AG04450 (cell line): ENCODE data around the gene KCTD16. TPM values are rescaled to one million over a fixed set of nuclear protein-coding genes. Genes with fewer than 3 reads are reported as not detected.

ENCODE experiments used
- CTCF ChIA-PET: fragments of 300-600, 350-600 bp; formaldehyde crosslinking; extraction: SDS; loops from one replicate; lab custom pipeline; 2022; ENCODE audit warnings: antibody characterized with exemption, inconsistent platforms; lab: Charles Lee
- POLR2A ChIA-PET: fragments of 350-600 bp; formaldehyde crosslinking; extraction: SDS; loops from one replicate; lab custom pipeline; 2021; ENCODE audit warnings: antibody characterized with exemption, inconsistent platforms; lab: Yijun Ruan, JAX
- DNase-seq: peaks from one replicate; pipeline ENCODE4 v3.0.0-alpha.2; 2011; ENCODE audit warnings: low read depth, low spot score
- H3K27ac ChIP-seq: one replicate; pipeline ENCODE4 v1.5.1; 2012; ENCODE audit warnings: low read depth, low read length, control low read depth
- H3K27me3 ChIP-seq: one replicate; pipeline ENCODE4 v1.6.0; 2012; ENCODE audit warnings: low read length; ENCODE audit not compliant: control insufficient read depth, insufficient read depth
- H3K4me3 ChIP-seq: 2 replicates; pipeline ENCODE4 v1.5.1; 2011; ENCODE audit warnings: mild to moderate bottlenecking, low read depth, low read length, control low read depth
- H3K9me3 ChIP-seq: 2 replicates; pipeline ENCODE4 v1.5.1; 2012; ENCODE audit warnings: low read length; ENCODE audit not compliant: control insufficient read depth, insufficient read depth
- polyA plus RNA-seq: library from polyadenylated mRNA; depleted of rRNA; stranded (reverse); fragments of >200 nt; gene quantifications from 2 replicates; pipeline ENCODE4 v1.2.3, GENCODE V29; 2011
- TF ChIP-seq, protein P1 (sequence below): IDR thresholded peaks from 2 replicates; pipeline ENCODE4 v1.5.1; 2011; ENCODE audit warnings: low read depth, low read length, control low read depth, inconsistent platforms

Gene KCTD16
- polyA plus RNA-seq, 1 experiment, result 0.38 TPM

- peaks cover 2% of the 10 kb centered on the region for H3K27me3 ChIP-seq
- TF ChIP-seq, protein P1, sequence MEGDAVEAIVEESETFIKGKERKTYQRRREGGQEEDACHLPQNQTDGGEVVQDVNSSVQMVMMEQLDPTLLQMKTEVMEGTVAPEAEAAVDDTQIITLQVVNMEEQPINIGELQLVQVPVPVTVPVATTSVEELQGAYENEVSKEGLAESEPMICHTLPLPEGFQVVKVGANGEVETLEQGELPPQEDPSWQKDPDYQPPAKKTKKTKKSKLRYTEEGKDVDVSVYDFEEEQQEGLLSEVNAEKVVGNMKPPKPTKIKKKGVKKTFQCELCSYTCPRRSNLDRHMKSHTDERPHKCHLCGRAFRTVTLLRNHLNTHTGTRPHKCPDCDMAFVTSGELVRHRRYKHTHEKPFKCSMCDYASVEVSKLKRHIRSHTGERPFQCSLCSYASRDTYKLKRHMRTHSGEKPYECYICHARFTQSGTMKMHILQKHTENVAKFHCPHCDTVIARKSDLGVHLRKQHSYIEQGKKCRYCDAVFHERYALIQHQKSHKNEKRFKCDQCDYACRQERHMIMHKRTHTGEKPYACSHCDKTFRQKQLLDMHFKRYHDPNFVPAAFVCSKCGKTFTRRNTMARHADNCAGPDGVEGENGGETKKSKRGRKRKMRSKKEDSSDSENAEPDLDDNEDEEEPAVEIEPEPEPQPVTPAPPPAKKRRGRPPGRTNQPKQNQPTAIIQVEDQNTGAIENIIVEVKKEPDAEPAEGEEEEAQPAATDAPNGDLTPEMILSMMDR, result no peak
- DNase-seq, result no peak
- ChIA-PET POLR2A (no interaction called here), CTCF (no interaction called here)
- no peak overlapping the region for H3K4me3 ChIP-seq
- H3K9me3 ChIP-seq, result no peaks in the 10 kb centered on the region
- H3K27ac ChIP-seq, result no peak overlapping the region
Observed at GRCh38 chr5:144230806-144231205, 60.1 kb downstream of the KCTD16 start.

GRCh38 chr5:144232285-144232684, 61.6 kb downstream of the KCTD16 start:
- Histone ChIP-seq H3K27ac (no peak overlapping the region), H3K9me3 (no peaks in the 10 kb centered on the region), H3K27me3 (no peaks in the 10 kb centered on the region), H3K4me3 (no peak overlapping the region)
- DNase-seq, result no peak
- TF ChIP-seq, protein P1, result no peak
- ChIA-PET CTCF (no interaction called here), POLR2A (no interaction called here)

- CTCF ChIA-PET, result no interaction called here
- TF ChIP-seq, protein P1, result no peak
- Histone ChIP-seq H3K9me3 (no peaks in the 10 kb centered on the region), H3K4me3 (no peak overlapping the region), H3K27me3 (peaks cover 7% of the 10 kb centered on the region), H3K27ac (no peak overlapping the region)
- POLR2A ChIA-PET, result no interaction called here
- DNase-seq, result no peak
Observed at GRCh38 chr5:144236499-144236898, 65.8 kb downstream of the KCTD16 start.

DNA sequence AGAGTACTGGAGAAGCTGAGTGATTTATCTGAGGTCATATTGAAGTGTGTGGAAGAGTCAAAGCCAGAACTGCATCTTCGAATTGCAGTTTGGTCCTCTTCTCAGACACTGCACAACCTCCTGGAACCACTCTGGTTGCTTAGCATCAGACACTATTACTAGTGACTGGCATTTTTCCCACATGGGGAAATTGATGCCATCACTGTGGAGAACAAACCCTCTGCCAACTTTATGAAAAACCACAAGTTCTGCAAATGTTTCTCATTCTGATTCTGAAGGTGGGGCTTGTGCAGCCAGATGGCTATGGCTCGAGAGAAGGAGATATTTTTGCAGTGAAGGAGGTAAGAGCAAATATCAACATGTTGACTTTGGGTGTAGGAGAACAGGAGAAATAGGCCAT, 67.2 kb downstream of the KCTD16 start:
- no peak for DNase-seq
- CTCF ChIA-PET, result interaction anchor here (1.5 kb wide), 1 partner anchor 23 kb away, joined by 3 read pairs; no protein-coding TSS in a partner anchor
- no peak overlapping the region for H3K4me3 ChIP-seq
- H3K27me3 ChIP-seq, result peaks cover 7% of the 10 kb centered on the region
- POLR2A ChIA-PET, result no interaction called here
- H3K9me3 ChIP-seq, result no peaks in the 10 kb centered on the region
- TF ChIP-seq, protein P1, result no peak
- H3K27ac ChIP-seq, result no peak overlapping the region

DNA sequence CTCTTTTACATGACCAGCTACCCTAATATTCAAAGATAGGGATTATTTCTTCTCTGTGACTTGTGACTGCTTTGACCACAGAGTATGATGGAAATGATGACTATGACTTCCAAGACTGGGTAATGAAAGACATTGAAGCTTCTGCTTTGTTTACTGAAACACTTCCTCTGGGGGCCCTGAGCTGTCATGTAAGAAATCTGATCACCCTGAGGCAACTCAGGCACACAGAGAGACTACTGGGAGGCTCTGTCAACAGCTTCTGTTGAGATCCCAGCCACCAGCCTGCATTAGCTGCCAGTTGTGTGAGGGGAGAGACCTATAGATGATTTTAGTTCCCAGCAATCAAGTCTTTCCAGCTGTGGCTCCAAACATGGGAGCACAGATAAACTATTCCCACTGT, 76.5 kb downstream of the KCTD16 start:
- POLR2A ChIA-PET, result no interaction called here
- H3K27ac ChIP-seq, result no peak overlapping the region
- TF ChIP-seq, protein P1, result no peak

More for the DNA sequence above, 76.5 kb downstream of the KCTD16 start:
- Histone ChIP-seq H3K9me3 (no peaks in the 10 kb centered on the region), H3K27me3 (no peaks in the 10 kb centered on the region), H3K4me3 (no peak overlapping the region)
- CTCF ChIA-PET, result no interaction called here
- DNase-seq, result no peak
